WTC11 (cell line): Measurements from ENCODE around the gene DEDD2.

Experiments used
- NR1H2 ChIP-seq: sonication (generic); formaldehyde crosslinking; IDR thresholded peaks from 2 replicates; pipeline ENCODE4 v1.9.0; 2021; ENCODE audit warnings: mild to moderate bottlenecking, moderate library complexity, missing genetic modification reagents
- USF2 ChIP-seq: sonication (generic); formaldehyde crosslinking; IDR thresholded peaks from 2 replicates; pipeline ENCODE4 v1.8.1; 2023; ENCODE audit warnings: mild to moderate bottlenecking, missing genetic modification reagents, moderate library complexity
- TF ChIP-seq, protein P1 (sequence below): sonication (generic); formaldehyde crosslinking; IDR thresholded peaks from 2 replicates; pipeline ENCODE4 v1.8.0; 2022; ENCODE audit warnings: mild to moderate bottlenecking, missing genetic modification reagents
- TF ChIP-seq, protein P2 (sequence below): fragments of 200-600 bp; IDR thresholded peaks from 2 replicates; pipeline ENCODE4 v1.8.0; 2022; ENCODE audit warnings: antibody characterized with exemption

DNA sequence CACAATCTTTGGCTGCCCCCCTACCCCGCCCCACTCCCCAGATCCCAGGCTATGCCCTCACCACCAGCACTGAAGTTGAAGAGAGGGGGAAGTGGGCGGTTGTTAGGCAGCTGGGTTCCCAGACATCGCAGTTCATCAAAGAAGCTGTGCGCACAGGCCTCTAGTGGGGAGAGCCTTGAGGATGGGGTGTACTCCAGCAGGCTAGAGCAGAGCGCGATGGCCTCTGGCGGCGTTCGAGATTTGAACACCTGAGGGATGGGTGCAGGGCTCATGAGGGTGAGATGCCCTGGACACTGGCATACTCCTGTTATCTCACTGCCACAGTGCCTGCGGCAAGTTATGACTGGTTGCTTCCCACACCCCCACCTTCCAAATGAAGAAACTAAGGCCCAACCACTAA lies 15.0 kb upstream of the DEDD2 start:
- no peak for TF ChIP-seq USF2 (CRISPR knock-in tag)
- TF ChIP-seq, protein P1, sequence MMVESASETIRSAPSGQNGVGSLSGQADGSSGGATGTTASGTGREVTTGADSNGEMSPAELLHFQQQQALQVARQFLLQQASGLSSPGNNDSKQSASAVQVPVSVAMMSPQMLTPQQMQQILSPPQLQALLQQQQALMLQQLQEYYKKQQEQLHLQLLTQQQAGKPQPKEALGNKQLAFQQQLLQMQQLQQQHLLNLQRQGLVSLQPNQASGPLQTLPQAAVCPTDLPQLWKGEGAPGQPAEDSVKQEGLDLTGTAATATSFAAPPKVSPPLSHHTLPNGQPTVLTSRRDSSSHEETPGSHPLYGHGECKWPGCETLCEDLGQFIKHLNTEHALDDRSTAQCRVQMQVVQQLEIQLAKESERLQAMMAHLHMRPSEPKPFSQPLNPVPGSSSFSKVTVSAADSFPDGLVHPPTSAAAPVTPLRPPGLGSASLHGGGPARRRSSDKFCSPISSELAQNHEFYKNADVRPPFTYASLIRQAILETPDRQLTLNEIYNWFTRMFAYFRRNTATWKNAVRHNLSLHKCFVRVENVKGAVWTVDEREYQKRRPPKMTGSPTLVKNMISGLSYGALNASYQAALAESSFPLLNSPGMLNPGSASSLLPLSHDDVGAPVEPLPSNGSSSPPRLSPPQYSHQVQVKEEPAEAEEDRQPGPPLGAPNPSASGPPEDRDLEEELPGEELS (CRISPR knock-in tag), result no peak
- TF ChIP-seq NR1H2 (CRISPR knock-in tag), result no peak
- TF ChIP-seq, protein P2, sequence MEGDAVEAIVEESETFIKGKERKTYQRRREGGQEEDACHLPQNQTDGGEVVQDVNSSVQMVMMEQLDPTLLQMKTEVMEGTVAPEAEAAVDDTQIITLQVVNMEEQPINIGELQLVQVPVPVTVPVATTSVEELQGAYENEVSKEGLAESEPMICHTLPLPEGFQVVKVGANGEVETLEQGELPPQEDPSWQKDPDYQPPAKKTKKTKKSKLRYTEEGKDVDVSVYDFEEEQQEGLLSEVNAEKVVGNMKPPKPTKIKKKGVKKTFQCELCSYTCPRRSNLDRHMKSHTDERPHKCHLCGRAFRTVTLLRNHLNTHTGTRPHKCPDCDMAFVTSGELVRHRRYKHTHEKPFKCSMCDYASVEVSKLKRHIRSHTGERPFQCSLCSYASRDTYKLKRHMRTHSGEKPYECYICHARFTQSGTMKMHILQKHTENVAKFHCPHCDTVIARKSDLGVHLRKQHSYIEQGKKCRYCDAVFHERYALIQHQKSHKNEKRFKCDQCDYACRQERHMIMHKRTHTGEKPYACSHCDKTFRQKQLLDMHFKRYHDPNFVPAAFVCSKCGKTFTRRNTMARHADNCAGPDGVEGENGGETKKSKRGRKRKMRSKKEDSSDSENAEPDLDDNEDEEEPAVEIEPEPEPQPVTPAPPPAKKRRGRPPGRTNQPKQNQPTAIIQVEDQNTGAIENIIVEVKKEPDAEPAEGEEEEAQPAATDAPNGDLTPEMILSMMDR, result no peak
